Ovary (tissue), 9 donors: ENCODE measurements around the gene TTLL6. TPM values are rescaled to one million over a fixed set of nuclear protein-coding genes. Genes with fewer than 3 reads are reported as not detected.

Experiments
- DNase-seq, 5 donors: peaks; one replicate each; pipeline ENCODE4 v3.0.0-alpha.2; 2019 to 2020
- H3K27ac ChIP-seq, 2 donors: fragments of 200-600 bp; one replicate each; pipeline versions ENCODE4 v1.5.1 to v1.8.0; 2019 to 2022
- H3K27me3 ChIP-seq: fragments of 200-600 bp; one replicate; pipeline ENCODE4 v1.8.0; 2022
- H3K36me3 ChIP-seq: fragments of 200-600 bp; sonication (generic); one replicate; pipeline ENCODE4 v1.5.1; 2019
- H3K4me1 ChIP-seq: one replicate; pipeline ENCODE4 v1.8.1; 2013; ENCODE audit warnings: mild to moderate bottlenecking, moderate library complexity; ENCODE audit not compliant: insufficient read depth
- H3K4me3 ChIP-seq: fragments of 200-600 bp; sonication (generic); one replicate; pipeline ENCODE4 v1.5.1; 2017
- H3K9me3 ChIP-seq, 2 donors: fragments of 200-600 bp in 1 of 2; sonication (generic) in 1 of 2; one replicate each; pipeline versions ENCODE4 v1.5.1 to v1.8.1; 2013 to 2019; ENCODE audit warnings: mild to moderate bottlenecking in 1 of 2, moderate library complexity in 1 of 2
- CTCF ChIP-seq, 3 donors: fragments of 450-650 bp in 2 of 3; fragments of 200-600 bp in 1 of 3; IDR thresholded peaks; one replicate each; pipeline versions ENCODE4 v1.5.1 to v1.8.0; 2016 to 2022; ENCODE audit warnings: antibody characterized with exemption in 3 of 3, mild to moderate bottlenecking in 1 of 3
- EP300 ChIP-seq: sonication (generic); formaldehyde crosslinking; IDR thresholded peaks from one replicate; pipeline ENCODE4 v1.6.1; 2017; ENCODE audit warnings: antibody characterized with exemption
- POLR2A ChIP-seq: fragments of 450-650 bp; IDR thresholded peaks from one replicate; pipeline ENCODE4 v1.6.1; 2017; ENCODE audit warnings: antibody characterized with exemption, mild to moderate bottlenecking, moderate library complexity
- WGBS, 3 donors: extraction: QIAGEN DNeasy Blood & Tissue Kit in 1 of 3; methylation state at CpG; one replicate each; pipeline versions ENCODE4 v1.1.5 to v1.1.7; 2013 to 2017; 5-methylcytosine and 5-hydroxymethylcytosine counted together
- intact Hi-C, 4 donors: fragments of 100-400 bp; cut with DNase I; formaldehyde crosslinking; loops; one replicate each; pipeline versions ENCODE4 v1.11.0 to v1.15.1; 2022 to 2023
- polyA plus RNA-seq, 2 donors: library from polyadenylated mRNA; stranded (reverse); fragments of 200-250 nt in 1 of 2; fragments of 350-450 nt in 1 of 2; fragmentation: Illumina TruSeq in 1 of 2; extraction: RNeasy Lipid Tissue Mini Kit (QIAGEN cat#74804) in 1 of 2; gene quantifications; one replicate each; pipeline ENCODE4 v1.2.3, GENCODE V29; 2013 to 2014
- total RNA-seq, 7 donors: library from RNA; depleted of rRNA in 2 of 7; stranded (reverse); fragments of >200 nt in 2 of 7; fragmentation: NEBNext Ultra II Directional in 3 of 7; extraction: Animal tissue kit (Norgen Biotek cat#: 25700) in 3 of 7; gene quantifications; one replicate each; pipeline versions ENCODE4 v1.1.0 to v1.2.4, GENCODE V29; 2016 to 2023
- donor health status: DM: no; HTN: no; CAD: no; lungs with moderate emphysema.
- donor health status: DM: no; HTN: no; CAD: no.
- donor health status: Bipolar disorder and iron deficiency.
- donor health status: DM: yes; HTN: yes; CAD: no.
- donor health status: DM: no; HTN: no; CAD: no.
- donor health status: DM: yes; HTN: yes; CAD: no.

TTLL6 gene
- total and polyA plus RNA-seq, 9 donors, result 0.06 to 3.8 (median 0.44) TPM; not detected in 3

- no peak for DNase-seq
- 6 to 10% (median 10%) methylated on average over 37 of the region's 37 CpGs for WGBS, 3 donors
- TF ChIP-seq EP300 (no peak), POLR2A (no peak), CTCF (IDR thresholded peaks at IDR 0.05) (no peak)
- H3K9me3 ChIP-seq, result peaks cover 0 to 4% of the 10 kb centered on the region in 2 donors
- H3K27me3 ChIP-seq, result no peaks in the 10 kb centered on the region
- H3K36me3 ChIP-seq, result no peaks in the 10 kb centered on the region
- no peak overlapping the region for H3K27ac ChIP-seq
- no peaks in the 10 kb centered on the region for H3K4me1 ChIP-seq
- H3K4me3 ChIP-seq, result no peak overlapping the region
- intact Hi-C loops, result loop anchor here in 2 of 4 donors (5.0 to 10.0 kb wide), 3 partner anchors 75 to 698 kb away; no protein-coding TSS in a partner anchor
Measured at GRCh38 chr17:48719642-48720265, 97.3 kb downstream of the TTLL6 start.

GRCh38 chr17:48718761-48719641, 98.0 kb downstream of the TTLL6 start:
- DNase-seq, result no peak
- WGBS, 3 donors, result 4 to 6% (median 4%) methylated on average over 62 to 80 of the region's 80 CpGs
- H3K4me3 ChIP-seq, result no peak overlapping the region
- no peak overlapping the region for H3K27ac ChIP-seq
- peaks cover 0 to 4% of the 10 kb centered on the region in 2 donors for H3K9me3 ChIP-seq
- no peaks in the 10 kb centered on the region for H3K36me3 ChIP-seq
- intact Hi-C loops, result no loop called here
- H3K4me1 ChIP-seq, result no peaks in the 10 kb centered on the region
- TF ChIP-seq POLR2A, result no peak
- TF ChIP-seq EP300, result no peak
- no peak for TF ChIP-seq CTCF (IDR thresholded peaks at IDR 0.05)
- H3K27me3 ChIP-seq, result no peaks in the 10 kb centered on the region

- intact Hi-C loops, result no loop called here
Measured at GRCh38 chr17:48718227-48718760, 98.7 kb downstream of the TTLL6 start.

More at GRCh38 chr17:48718227-48718760, 98.7 kb downstream of the TTLL6 start:
- H3K36me3 ChIP-seq, result no peaks in the 10 kb centered on the region
- 14 to 20% (median 15%) methylated on average over 24 of the region's 24 CpGs for WGBS, 3 donors
- DNase-seq, result no peak
- H3K4me3 ChIP-seq, result no peak overlapping the region
- peaks cover 0 to 4% of the 10 kb centered on the region in 2 donors for H3K9me3 ChIP-seq
- no peaks in the 10 kb centered on the region for H3K27me3 ChIP-seq
- TF ChIP-seq CTCF (IDR thresholded peaks at IDR 0.05), result no peak
- no peak for TF ChIP-seq POLR2A
- no peak for TF ChIP-seq EP300
- no peaks in the 10 kb centered on the region for H3K4me1 ChIP-seq
- H3K27ac ChIP-seq, result no peak overlapping the region
